Uterus (tissue), 2 donors: ENCODE data around the gene PCDHGA5.

Source experiments
- CTCF ChIP-seq, 4 experiments: fragments of 200-600 bp in 2 of 4; fragments of 450-650 bp in 2 of 4; sonication (generic) in 2 of 4; IDR thresholded peaks; one replicate each; pipeline ENCODE4 v1.5.1; 2016 to 2019; ENCODE audit warnings: antibody characterized with exemption in 4 of 4, mild to moderate bottlenecking in 2 of 4, moderate library complexity in 1 of 4
- POLR2A ChIP-seq, 2 donors: fragments of 450-650 bp; IDR thresholded peaks; one replicate each; pipeline ENCODE4 v1.6.1; 2016; ENCODE audit warnings: antibody characterized with exemption in 2 of 2, mild to moderate bottlenecking in 1 of 2, moderate library complexity in 1 of 2

- TF ChIP-seq POLR2A (IDR thresholded peaks at IDR 0.05) (no peak), CTCF (IDR thresholded peaks at IDR 0.05) (no peak)
Observed at GRCh38 chr5:141322261-141322660, 41.7 kb upstream of the PCDHGA5 start.
